Activated CD4-positive, alpha-beta memory T cell treated with anti-CD3 and anti-CD28 coated beads for 36 hours (primary cell): Measurements from ENCODE around the gene GJC3. TPM values are rescaled to one million over a fixed set of nuclear protein-coding genes. Genes with fewer than 3 reads are reported as not detected.
A peak's percentile ranks its signal among the peaks of the same experiment; 100 is the strongest.
"Not testable (repeated sequence)": the region's sequence is repeated elsewhere in the genome, so short reads cannot be mapped to it uniquely, and the experiment has no call there.

Source experiments
- CTCF ChIA-PET: fragments of 350-600 bp; sonication (Branson Sonifier 250); formaldehyde crosslinking; loops from one replicate; lab custom pipeline; 2021; ENCODE audit warnings: antibody characterized with exemption, inconsistent platforms; lab: Charles Lee
- POLR2A ChIA-PET: fragments of 350-600 bp; sonication (Branson Sonifier 250); formaldehyde crosslinking; loops from one replicate; lab custom pipeline; 2021; ENCODE audit warnings: antibody characterized with exemption; lab: Charles Lee
- DNase-seq: peaks from one replicate; pipeline ENCODE4 v3.0.0-alpha.2; 2020
- H3K27ac Mint-ChIP-seq: one replicate; pipeline ENCODE4 v1.8.0; 2021; ENCODE audit warnings: mixed read lengths
- H3K27me3 Mint-ChIP-seq: one replicate; pipeline ENCODE4 v1.8.0; 2021; ENCODE audit warnings: mixed read lengths
- H3K36me3 Mint-ChIP-seq: one replicate; pipeline ENCODE4 v1.8.0; 2021; ENCODE audit warnings: mixed read lengths
- H3K4me1 Mint-ChIP-seq: one replicate; pipeline ENCODE4 v1.8.0; 2021; ENCODE audit warnings: low read depth, mixed read lengths
- H3K4me3 Mint-ChIP-seq: one replicate; pipeline ENCODE4 v1.8.0; 2021; ENCODE audit warnings: mild to moderate bottlenecking, mixed read lengths
- H3K9me3 Mint-ChIP-seq: one replicate; pipeline ENCODE4 v1.8.0; 2021; ENCODE audit warnings: mixed read lengths
- intact Hi-C: fragments of 100-400 bp; cut with micrococcal nuclease; formaldehyde crosslinking; loops from one replicate; pipeline ENCODE4 v1.15.1; 2023
- total RNA-seq, 2 experiments: library from RNA; stranded (reverse); gene quantifications; one replicate each; pipeline ENCODE4 v1.2.3, GENCODE V29; 2021

GJC3 gene, protein sequence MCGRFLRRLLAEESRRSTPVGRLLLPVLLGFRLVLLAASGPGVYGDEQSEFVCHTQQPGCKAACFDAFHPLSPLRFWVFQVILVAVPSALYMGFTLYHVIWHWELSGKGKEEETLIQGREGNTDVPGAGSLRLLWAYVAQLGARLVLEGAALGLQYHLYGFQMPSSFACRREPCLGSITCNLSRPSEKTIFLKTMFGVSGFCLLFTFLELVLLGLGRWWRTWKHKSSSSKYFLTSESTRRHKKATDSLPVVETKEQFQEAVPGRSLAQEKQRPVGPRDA
- under 1 TPM; 0.19 to 0.45 TPM for total RNA-seq

DNA sequence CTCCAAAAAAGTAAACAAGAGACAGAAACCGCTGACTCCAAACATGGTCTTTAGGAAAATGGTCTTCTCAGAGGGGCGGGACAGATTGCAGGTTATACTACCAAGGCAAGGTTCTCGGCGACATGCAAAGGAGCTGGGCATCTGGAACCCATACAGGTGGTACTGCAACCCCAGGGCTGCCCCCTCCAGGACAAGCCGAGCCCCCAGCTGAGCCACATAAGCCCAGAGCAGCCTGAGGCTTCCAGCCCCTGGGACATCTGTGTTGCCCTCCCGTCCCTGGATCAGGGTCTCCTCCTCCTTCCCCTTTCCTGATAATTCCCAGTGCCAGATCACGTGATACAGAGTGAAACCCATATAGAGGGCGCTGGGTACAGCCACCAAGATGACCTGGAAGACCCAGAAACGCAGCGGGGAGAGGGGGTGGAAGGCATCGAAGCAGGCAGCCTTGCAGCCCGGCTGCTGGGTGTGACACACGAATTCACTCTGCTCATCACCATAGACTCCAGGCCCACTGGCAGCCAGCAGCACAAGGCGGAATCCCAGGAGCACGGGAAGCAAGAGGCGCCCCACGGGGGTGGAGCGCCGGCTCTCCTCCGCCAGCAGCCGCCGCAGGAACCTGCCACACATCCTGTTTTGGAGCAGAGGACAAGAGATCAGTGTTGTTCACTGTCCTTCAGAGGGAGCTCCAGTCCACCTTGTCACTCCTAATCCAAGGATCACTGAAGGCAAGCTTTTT, at the start of gene GJC3:
TSS of gene GJC3 (minus strand) at position 627 of the 736 bp plus-strand sequence. CDS start at position 627, 0 bp downstream.
- no peak within 1 kb of the TSS for H3K27ac Mint-ChIP-seq
- DNase-seq: peak; percentile 63
- intact Hi-C loops: no loop called here
- POLR2A ChIA-PET: interaction anchor here (1.0 to 1.8 kb wide), 2 partner anchors 10 kb away, joined by 3 to 11 read pairs; partner anchors contain the start of gene TRIM4
- peak within 1 kb of the TSS; percentile 68 for H3K4me3 Mint-ChIP-seq
- CTCF ChIA-PET: interaction anchor here (1.0 to 3.8 kb wide), 10 partner anchors 10 to 132 kb away, joined by 3 to 21 read pairs (median 4); partner anchors contain the start of gene TRIM4
- no peaks in the 10 kb centered on the region for H3K36me3 Mint-ChIP-seq
- H3K4me1 Mint-ChIP-seq: peaks cover 19% of the 10 kb centered on the region
- no peaks in the 10 kb centered on the region for H3K9me3 Mint-ChIP-seq
- H3K27me3 Mint-ChIP-seq: peaks cover 11% of the 10 kb centered on the region

DNA sequence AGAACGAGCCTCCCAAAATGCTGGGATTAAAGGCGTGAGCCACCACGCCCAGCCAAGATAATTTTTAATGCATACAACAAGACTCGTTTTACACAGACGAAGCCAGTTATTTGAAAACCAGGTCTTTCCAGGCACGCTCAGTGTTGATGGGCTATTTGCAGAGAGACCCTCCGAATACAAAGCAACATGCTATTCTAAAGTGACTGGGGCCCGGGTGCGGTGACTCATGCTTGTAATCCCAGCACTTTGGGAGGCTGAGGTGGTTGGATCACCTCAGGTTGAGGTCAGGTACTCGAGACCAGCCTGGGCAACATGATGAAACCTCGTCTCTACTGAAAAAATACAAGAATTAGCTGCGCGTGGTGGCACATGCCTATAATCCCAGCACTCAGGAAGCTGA, 47.2 kb upstream of the GJC3 start:
- Mint-ChIP-seq H3K36me3 (no peaks in the 10 kb centered on the region), H3K27me3 (no peaks in the 10 kb centered on the region), H3K9me3 (no peaks in the 10 kb centered on the region), H3K4me3 (no peak overlapping the region), H3K4me1 (no peaks in the 10 kb centered on the region), H3K27ac (no peak overlapping the region)
- DNase-seq: no peak
- CTCF ChIA-PET: interaction anchor here (0.9 to 3.9 kb wide), 2 partner anchors 14 to 15 kb away, joined by 3 to 44 read pairs; no protein-coding TSS in a partner anchor
- intact Hi-C loops: no loop called here
- POLR2A ChIA-PET: no interaction called here

DNA sequence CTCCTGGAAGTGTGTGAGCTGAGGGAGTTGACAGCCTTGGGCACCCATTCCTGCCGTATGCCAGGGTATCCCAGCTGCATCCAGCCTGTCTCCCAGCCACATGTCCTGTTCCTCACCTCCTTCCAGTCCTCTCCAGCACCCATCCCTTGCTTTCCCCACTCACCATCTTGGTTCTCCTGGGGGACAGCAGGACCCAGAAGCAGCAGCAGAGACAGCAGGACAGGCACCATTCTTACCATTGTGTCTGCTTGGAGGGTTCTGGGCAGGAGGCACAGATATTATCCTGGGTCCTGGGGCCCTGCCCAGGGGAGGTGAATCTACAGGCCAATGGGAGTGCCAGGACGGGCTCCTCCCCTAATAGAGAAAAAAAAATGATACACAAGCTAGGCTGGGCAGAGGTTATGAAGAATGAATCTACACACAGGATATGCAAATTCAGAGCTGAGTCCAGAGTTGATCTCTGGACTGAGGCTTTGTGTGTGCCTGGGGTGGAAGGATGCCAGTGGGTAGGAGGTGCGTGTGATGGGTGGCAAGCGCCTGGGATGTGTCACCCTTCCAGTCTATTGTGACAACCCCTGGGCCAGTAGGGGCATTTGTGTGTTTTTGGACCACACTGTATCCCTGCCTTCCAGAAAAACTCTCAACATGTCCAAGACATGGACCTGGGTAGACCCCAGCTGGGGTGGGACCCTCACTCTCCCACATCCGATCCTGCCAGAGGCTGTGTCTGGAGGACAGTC, 46.5 kb upstream of the GJC3 start, which contains the start of gene AZGP1:
TSS of gene AZGP1 (minus strand) at position 250 of the 740 bp plus-strand sequence. CDS start at position 239, 11 bp downstream.
- no peaks in the 10 kb centered on the region for H3K9me3 Mint-ChIP-seq
- intact Hi-C loops: loop anchor here (2.0 kb wide), 1 partner anchor 69 kb away; no protein-coding TSS in a partner anchor
- CTCF ChIA-PET: interaction anchor here (0.9 kb wide), 1 partner anchor 15 kb away, joined by 3 read pairs; no protein-coding TSS in a partner anchor

DNA sequence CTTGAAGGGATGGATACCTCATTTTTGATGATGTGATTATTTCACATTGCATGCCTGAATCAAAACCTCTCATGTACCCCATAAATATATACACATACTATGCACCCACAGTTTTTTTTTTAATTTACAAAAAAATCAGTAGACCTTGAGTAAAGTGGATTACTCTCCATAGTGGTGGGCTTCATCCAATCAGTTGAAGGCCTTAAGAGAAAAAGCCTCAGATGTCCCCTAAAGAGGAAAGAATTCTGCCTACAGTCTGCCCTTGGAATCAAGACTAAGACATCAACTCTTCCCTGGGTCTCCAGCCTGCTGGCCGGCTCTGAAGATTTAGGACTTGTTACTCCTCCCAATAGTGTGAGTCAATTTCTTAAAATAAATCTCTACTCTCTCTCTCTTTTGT, 45.3 kb upstream of the GJC3 start:
- ChIA-PET CTCF (no interaction called here), POLR2A (no interaction called here)
- H3K27ac Mint-ChIP-seq: no peak overlapping the region
- no peaks in the 10 kb centered on the region for H3K36me3 Mint-ChIP-seq
- H3K9me3 Mint-ChIP-seq: no peaks in the 10 kb centered on the region
- intact Hi-C loops: loop anchor here (2.0 kb wide), 1 partner anchor 68 kb away; no protein-coding TSS in a partner anchor
- no peak for DNase-seq
- H3K4me1 Mint-ChIP-seq: no peaks in the 10 kb centered on the region
- H3K4me3 Mint-ChIP-seq: no peak overlapping the region
- H3K27me3 Mint-ChIP-seq: no peaks in the 10 kb centered on the region

More for the DNA sequence above, 46.5 kb upstream of the GJC3 start, which contains the start of gene AZGP1:
- H3K27me3 Mint-ChIP-seq: no peaks in the 10 kb centered on the region
- no peaks in the 10 kb centered on the region for H3K4me1 Mint-ChIP-seq
- POLR2A ChIA-PET: no interaction called here
- no peak within 1 kb of the TSS for H3K27ac Mint-ChIP-seq
- no peak for DNase-seq
- H3K4me3 Mint-ChIP-seq: no peak within 1 kb of the TSS
- H3K36me3 Mint-ChIP-seq: no peaks in the 10 kb centered on the region

DNA sequence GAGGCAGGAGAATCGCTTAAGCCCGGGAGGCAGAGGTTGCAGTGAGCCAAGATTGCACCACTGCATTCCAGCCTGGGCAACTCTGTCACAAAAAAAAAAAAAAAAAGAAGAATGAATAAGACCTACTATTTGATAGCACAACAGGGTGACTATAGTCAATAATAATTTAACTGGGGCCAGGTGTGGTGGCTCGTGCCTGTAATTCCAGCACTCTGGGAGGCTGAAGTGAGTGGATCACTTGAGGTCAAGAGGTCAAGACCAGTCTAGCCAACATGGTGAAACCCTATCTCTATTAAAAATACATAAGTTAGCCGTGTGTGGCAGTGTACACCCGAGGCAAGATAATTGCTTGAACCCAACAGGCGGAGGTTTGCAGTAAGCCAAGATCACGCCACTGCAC, 44.4 kb upstream of the GJC3 start:
- DNase-seq, H3K27ac Mint-ChIP-seq, H3K4me1 Mint-ChIP-seq, POLR2A ChIA-PET, H3K27me3 Mint-ChIP-seq, CTCF ChIA-PET, H3K36me3 Mint-ChIP-seq, H3K9me3 Mint-ChIP-seq, H3K4me3 Mint-ChIP-seq: not testable (repeated sequence)
- intact Hi-C loops: loop anchor here (2.0 kb wide), 1 partner anchor 67 kb away; no protein-coding TSS in a partner anchor

DNA sequence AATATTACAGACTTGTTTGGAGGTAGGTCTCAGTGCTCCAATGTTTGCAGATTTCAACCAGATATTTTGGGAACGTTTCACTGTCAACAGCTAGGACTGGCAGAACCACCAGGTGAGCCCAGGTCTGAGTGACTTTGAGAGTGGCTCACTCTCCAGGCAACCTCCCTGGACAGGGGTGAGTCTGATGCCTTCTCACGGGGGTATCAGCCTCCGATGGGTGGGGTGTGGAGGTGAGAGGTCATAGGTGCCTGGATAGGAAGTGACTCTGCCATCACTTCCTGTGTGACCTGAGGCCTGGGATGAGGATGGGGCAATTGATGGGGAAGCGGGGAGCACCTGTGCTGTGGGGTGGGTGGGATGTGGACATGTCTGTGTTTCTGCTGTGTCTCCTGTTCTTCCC, 41.8 kb upstream of the GJC3 start:
- DNase-seq: no peak
- H3K4me1 Mint-ChIP-seq: no peaks in the 10 kb centered on the region
- peaks cover 9% of the 10 kb centered on the region for H3K27me3 Mint-ChIP-seq
- no peak overlapping the region for H3K4me3 Mint-ChIP-seq
- H3K36me3 Mint-ChIP-seq: no peaks in the 10 kb centered on the region
- POLR2A ChIA-PET: no interaction called here
- no peaks in the 10 kb centered on the region for H3K9me3 Mint-ChIP-seq
- no peak overlapping the region for H3K27ac Mint-ChIP-seq
- intact Hi-C loops: no loop called here
- CTCF ChIA-PET: no interaction called here

DNA sequence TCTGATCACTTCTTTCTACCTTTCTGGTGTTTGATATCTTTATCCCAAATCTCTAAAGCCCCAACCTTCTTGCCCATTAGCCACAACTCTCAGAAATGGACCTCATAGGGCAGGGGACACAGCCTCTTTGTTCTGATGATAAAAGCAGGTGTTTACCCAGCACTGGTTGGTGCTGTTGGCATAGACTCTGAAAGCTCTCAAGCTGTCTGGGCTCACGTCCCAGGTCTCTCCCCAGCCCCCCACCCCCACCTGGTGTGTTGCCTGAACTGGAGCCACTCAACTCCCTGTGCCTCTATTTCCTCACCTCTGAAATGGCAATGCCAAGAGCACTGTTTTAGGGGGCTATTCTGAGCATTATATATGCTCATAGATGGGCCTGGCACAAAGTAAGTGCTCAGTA, 40.4 kb upstream of the GJC3 start:
- intact Hi-C loops, H3K9me3 Mint-ChIP-seq, DNase-seq, H3K36me3 Mint-ChIP-seq, POLR2A ChIA-PET, H3K4me1 Mint-ChIP-seq, H3K27ac Mint-ChIP-seq, H3K4me3 Mint-ChIP-seq: not testable (repeated sequence)
- CTCF ChIA-PET: interaction anchor here (1.9 kb wide), 1 partner anchor 20 kb away, joined by 6 read pairs; no protein-coding TSS in a partner anchor
- peaks cover 12% of the 10 kb centered on the region for H3K27me3 Mint-ChIP-seq

DNA sequence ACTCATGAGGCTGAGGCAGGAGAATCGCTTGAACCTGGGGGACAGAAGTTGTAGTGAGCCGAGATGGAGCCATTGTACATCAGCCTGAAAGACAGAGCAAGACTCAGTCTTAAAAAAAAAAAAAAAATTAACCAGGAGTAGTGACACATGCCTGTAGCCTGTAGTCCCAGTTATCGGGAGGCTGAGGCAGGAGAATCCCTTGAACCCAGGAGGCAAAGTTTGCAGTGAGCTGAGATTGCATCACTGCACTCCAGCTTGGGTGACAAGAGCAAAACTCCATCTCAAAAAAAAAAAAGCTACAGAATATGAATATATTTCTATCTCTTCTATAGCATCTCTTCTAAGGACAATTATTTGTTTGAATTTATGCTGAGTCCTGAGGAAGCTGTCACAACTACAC, 39.9 kb upstream of the GJC3 start:
- H3K9me3 Mint-ChIP-seq: no peaks in the 10 kb centered on the region
- intact Hi-C loops: no loop called here
- no peak overlapping the region for H3K4me3 Mint-ChIP-seq
- H3K4me1 Mint-ChIP-seq: no peaks in the 10 kb centered on the region
- H3K27ac Mint-ChIP-seq: no peak overlapping the region
- peaks cover 14% of the 10 kb centered on the region for H3K27me3 Mint-ChIP-seq
- H3K36me3 Mint-ChIP-seq: no peaks in the 10 kb centered on the region
- ChIA-PET CTCF (interaction anchor here (0.6 to 1.9 kb wide), 2 partner anchors 11 to 20 kb away, joined by 3 to 6 read pairs; no protein-coding TSS in a partner anchor), POLR2A (no interaction called here)
- DNase-seq: no peak

DNA sequence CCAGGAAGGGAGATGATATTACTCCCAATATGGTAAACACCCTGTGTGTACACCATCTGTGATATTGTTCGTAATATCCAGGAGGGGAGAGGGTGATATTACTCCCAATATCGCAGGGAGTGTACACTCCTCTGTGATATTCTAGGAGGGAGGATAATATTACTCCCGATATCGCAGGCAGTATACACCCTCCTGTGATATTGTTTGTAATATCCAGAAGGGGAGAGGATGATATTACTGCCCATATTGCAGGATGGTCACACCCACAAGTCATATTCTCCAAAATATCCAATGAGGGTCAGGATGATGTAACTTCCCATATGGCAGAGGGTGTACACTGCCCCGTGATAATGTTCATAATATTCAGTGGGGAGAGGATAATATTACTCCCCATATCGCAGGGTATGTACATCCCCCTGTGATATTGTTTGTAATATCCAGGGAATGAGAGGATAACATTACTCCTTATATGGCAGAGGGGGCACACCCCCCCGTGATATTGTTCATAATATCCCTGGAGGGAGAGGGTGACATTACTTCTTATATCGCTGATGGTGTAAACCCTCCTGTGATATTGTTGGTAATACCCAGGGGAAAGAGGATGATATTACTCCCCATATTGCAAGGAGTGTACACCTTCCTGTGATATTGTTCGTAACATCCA, 29.3 kb upstream of the GJC3 start:
- intact Hi-C loops: no loop called here
- Mint-ChIP-seq H3K4me3 (no peak overlapping the region), H3K9me3 (no peaks in the 10 kb centered on the region), H3K36me3 (no peaks in the 10 kb centered on the region), H3K27ac (no peak overlapping the region), H3K27me3 (peaks cover 17% of the 10 kb centered on the region), H3K4me1 (peaks cover 2% of the 10 kb centered on the region)
- ChIA-PET POLR2A (no interaction called here), CTCF (no interaction called here)
- DNase-seq: no peak

DNA sequence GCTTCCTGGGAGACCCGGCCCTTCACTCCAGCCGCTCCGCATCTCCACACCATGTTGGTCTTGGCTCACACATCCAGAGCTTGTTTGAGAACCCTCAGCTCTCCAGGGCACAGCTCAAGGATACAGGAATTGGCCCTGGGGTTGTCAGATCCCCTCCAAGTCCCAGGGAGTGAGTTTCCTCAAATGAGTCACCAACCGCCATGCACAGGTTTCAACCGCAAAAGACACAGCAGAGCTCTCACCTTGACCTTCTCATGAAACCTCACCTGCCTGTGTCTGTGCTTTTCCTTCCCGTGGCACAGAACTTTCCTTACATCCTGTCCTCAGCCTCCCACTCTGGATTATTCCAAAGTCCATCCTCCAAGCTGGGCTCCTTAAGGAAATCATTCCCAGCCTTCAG, 25.8 kb upstream of the GJC3 start:
- H3K4me1 Mint-ChIP-seq: peaks cover 6% of the 10 kb centered on the region
- no peak for DNase-seq
- H3K9me3 Mint-ChIP-seq: peaks cover 5% of the 10 kb centered on the region
- H3K36me3 Mint-ChIP-seq: no peaks in the 10 kb centered on the region
- CTCF ChIA-PET: interaction anchor here (0.8 to 1.1 kb wide), 2 partner anchors 24 to 42 kb away, joined by 4 to 6 read pairs; no protein-coding TSS in a partner anchor
- H3K27me3 Mint-ChIP-seq: peaks cover 2% of the 10 kb centered on the region
- H3K4me3 Mint-ChIP-seq: no peak overlapping the region
- intact Hi-C loops: no loop called here
- H3K27ac Mint-ChIP-seq: no peak overlapping the region
- POLR2A ChIA-PET: no interaction called here

DNA sequence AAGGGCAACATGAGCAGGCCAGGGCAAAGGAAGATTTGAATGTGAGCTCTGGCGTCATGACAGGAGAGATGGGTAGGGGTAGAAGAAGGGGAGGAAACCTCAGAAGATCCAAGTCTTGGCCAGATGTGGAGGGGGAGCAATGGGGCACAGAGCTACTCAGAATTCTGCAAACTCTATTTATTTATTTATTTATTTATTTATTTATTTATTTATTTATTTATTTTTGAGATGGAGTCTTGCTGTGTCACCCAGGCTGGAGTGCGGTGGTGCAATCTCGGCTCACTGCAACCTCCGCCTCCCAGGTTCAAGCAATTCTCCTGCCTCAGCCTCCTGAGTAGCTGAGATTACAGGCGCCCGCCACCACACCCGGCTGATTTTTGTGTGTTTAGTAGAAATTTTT, 25.2 kb upstream of the GJC3 start:
- H3K4me1 Mint-ChIP-seq, H3K4me3 Mint-ChIP-seq, H3K9me3 Mint-ChIP-seq, POLR2A ChIA-PET, intact Hi-C loops, H3K36me3 Mint-ChIP-seq, H3K27ac Mint-ChIP-seq, DNase-seq, CTCF ChIA-PET, H3K27me3 Mint-ChIP-seq: not testable (repeated sequence)
